ENCODE results near the gene KCNIP4.
A peak's percentile ranks its signal among the peaks of the same experiment; 100 is the strongest.

Gene KCNIP4

DNA sequence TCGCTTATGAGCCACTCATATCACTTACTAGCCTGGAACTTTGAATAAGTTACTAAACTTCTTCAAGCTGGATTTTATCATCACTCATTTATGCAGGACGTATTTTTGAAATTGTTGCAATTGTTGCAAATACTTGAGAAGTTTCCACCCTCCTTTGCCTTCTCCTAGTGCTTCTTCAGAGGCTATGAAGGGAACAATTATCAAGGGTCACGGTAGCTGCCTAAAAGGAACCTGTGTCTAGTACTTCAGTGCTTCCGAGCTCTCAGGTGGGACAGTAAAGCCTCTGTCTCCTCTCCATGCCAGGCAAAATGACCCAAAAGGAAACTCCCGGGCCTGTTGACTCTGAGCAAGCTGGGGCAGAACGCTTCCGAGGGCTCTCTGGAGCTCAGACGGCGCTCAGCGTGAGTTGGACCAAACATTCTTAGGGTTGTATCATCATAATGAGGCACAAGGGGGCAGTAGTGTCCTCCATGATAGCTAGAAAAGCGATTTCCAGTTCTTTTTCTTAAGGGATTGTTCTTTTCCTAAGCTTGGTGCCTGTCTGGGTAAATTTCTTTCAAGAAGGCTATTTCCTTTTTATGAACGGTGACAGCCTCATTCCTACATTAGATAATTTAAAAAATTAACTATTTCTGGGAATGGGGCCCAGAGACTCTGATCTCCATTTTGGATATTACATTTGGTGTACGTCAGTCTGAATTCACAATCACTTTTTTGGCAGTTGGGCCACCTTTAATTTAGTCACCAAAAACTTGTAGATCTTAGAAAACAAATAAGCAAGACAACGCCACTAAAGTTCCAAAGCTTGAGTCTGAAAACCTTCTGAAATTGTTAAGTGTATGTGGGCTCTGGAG, 1175.2 kb downstream of the KCNIP4 start:
- no peaks in the 10 kb centered on the region for H3K9me3 ChIP-seq (ENCODE audit: severe bottlenecking)
- TF ChIP-seq, protein P1, sequence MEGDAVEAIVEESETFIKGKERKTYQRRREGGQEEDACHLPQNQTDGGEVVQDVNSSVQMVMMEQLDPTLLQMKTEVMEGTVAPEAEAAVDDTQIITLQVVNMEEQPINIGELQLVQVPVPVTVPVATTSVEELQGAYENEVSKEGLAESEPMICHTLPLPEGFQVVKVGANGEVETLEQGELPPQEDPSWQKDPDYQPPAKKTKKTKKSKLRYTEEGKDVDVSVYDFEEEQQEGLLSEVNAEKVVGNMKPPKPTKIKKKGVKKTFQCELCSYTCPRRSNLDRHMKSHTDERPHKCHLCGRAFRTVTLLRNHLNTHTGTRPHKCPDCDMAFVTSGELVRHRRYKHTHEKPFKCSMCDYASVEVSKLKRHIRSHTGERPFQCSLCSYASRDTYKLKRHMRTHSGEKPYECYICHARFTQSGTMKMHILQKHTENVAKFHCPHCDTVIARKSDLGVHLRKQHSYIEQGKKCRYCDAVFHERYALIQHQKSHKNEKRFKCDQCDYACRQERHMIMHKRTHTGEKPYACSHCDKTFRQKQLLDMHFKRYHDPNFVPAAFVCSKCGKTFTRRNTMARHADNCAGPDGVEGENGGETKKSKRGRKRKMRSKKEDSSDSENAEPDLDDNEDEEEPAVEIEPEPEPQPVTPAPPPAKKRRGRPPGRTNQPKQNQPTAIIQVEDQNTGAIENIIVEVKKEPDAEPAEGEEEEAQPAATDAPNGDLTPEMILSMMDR (IDR thresholded peaks at IDR 0.05; ENCODE audit: poor library complexity, severe bottlenecking) = peak; percentile 89
- H3K27me3 ChIP-seq (ENCODE audit: insufficient read depth, poor library complexity, severe bottlenecking) = no peaks in the 10 kb centered on the region
- ATAC-seq (ENCODE audit: low read depth) (peak; percentile 83), DNase-seq (ENCODE audit: low spot score) (no peak)
- no peak overlapping the region for H3K27ac ChIP-seq (ENCODE audit: poor library complexity, severe bottlenecking)
- H3K4me3 ChIP-seq (ENCODE audit: severe bottlenecking) = no peak overlapping the region
- H3K4me1 ChIP-seq (ENCODE audit: insufficient read depth, poor library complexity, severe bottlenecking) = no peaks in the 10 kb centered on the region
- H3K36me3 ChIP-seq (ENCODE audit: low read depth) = no peaks in the 10 kb centered on the region

DNA sequence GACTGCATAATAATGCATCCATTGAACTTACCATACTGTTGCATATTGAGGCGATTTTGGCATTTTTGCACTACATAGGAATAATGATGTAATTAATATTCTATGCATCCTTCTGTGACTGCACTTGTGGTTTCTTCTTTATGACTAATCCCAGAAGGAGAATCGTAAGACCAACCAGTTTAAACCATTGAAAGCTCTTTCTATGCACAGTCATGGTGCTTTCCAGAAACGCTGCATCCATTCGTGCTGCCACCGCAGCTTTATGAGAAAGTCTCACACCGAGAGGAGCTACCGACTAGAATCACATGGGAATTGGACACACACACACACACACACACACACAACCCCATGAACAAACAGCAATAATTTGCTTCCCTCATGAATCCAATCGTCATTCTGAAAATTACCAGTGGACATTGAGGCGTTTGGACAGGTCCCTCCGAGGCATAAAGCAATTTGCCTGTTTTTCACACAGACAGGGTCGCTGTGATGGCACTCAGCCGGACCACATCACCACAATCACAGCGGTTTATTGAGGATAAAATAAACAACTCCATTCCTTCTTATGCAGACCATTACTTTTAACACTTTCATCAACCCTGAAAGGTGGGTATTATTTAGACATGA, 1184.1 kb downstream of the KCNIP4 start:
- Histone ChIP-seq H3K27ac (ENCODE audit: poor library complexity, severe bottlenecking) (no peak overlapping the region), H3K4me3 (ENCODE audit: severe bottlenecking) (no peak overlapping the region), H3K4me1 (ENCODE audit: insufficient read depth, poor library complexity, severe bottlenecking) (no peaks in the 10 kb centered on the region), H3K27me3 (ENCODE audit: insufficient read depth, poor library complexity, severe bottlenecking) (no peaks in the 10 kb centered on the region), H3K9me3 (ENCODE audit: severe bottlenecking) (no peaks in the 10 kb centered on the region), H3K36me3 (ENCODE audit: low read depth) (no peaks in the 10 kb centered on the region)
- DNase-seq (ENCODE audit: low spot score) = no peak
- TF ChIP-seq, protein P1 (IDR thresholded peaks at IDR 0.05; ENCODE audit: poor library complexity, severe bottlenecking) = no peak
- ATAC-seq (ENCODE audit: low read depth) = no peak

DNA sequence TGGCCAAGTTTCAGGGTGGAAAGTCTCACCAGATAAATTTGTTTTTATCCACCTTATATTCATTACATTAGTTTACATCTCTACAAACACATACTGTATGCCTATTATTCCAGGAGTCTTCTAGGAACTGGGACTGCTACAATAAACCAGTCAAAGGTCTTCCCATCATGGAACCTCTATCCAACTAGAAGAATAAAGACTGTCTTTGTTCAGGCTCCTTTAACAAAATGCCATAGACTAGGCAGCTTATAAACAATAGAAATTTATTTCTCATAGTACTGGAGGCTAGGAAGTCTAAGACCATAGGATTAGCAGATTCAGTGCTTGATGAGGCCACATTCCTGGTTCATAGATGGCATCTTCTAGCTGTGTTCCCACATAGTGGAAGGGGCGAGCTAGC, 1186.7 kb downstream of the KCNIP4 start:
- ATAC-seq (ENCODE audit: low read depth) (no peak), DNase-seq (ENCODE audit: low spot score) (no peak)
- H3K4me3 ChIP-seq (ENCODE audit: severe bottlenecking) = no peak overlapping the region
- no peak overlapping the region for H3K27ac ChIP-seq (ENCODE audit: poor library complexity, severe bottlenecking)
- H3K4me1 ChIP-seq (ENCODE audit: insufficient read depth, poor library complexity, severe bottlenecking) = no peaks in the 10 kb centered on the region
- TF ChIP-seq, protein P1 (IDR thresholded peaks at IDR 0.05; ENCODE audit: poor library complexity, severe bottlenecking) = no peak
- H3K27me3 ChIP-seq (ENCODE audit: insufficient read depth, poor library complexity, severe bottlenecking) = no peaks in the 10 kb centered on the region
- H3K36me3 ChIP-seq (ENCODE audit: low read depth) = no peaks in the 10 kb centered on the region
- no peaks in the 10 kb centered on the region for H3K9me3 ChIP-seq (ENCODE audit: severe bottlenecking)

DNA sequence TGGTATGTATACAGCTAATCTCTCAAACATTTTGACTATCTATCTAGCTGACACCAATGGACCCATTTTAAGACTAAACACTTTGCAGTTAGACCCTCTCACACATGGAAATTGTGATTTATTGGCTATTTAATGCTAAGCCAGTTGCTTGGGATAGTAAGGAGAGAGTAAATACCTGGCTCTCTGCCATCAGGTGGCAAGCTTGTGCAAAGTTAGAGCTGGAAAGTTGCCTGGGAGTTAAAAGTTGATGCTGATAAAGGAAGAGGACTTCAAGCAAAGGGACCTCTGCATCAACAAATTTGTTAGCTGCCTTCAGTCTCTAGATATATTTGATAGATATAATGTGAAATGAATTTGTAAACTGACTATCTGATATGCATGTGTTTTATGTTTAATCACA, 1187.2 kb downstream of the KCNIP4 start:
- TF ChIP-seq, protein P1 (IDR thresholded peaks at IDR 0.05; ENCODE audit: poor library complexity, severe bottlenecking) = no peak
- no peaks in the 10 kb centered on the region for H3K27me3 ChIP-seq (ENCODE audit: insufficient read depth, poor library complexity, severe bottlenecking)
- no peak overlapping the region for H3K27ac ChIP-seq (ENCODE audit: poor library complexity, severe bottlenecking)
- H3K4me3 ChIP-seq (ENCODE audit: severe bottlenecking) = no peak overlapping the region
- H3K4me1 ChIP-seq (ENCODE audit: insufficient read depth, poor library complexity, severe bottlenecking) = no peaks in the 10 kb centered on the region
- no peak for DNase-seq (ENCODE audit: low spot score)
- no peaks in the 10 kb centered on the region for H3K36me3 ChIP-seq (ENCODE audit: low read depth)
- H3K9me3 ChIP-seq (ENCODE audit: severe bottlenecking) = no peaks in the 10 kb centered on the region
- ATAC-seq (ENCODE audit: low read depth) = no peak

DNA sequence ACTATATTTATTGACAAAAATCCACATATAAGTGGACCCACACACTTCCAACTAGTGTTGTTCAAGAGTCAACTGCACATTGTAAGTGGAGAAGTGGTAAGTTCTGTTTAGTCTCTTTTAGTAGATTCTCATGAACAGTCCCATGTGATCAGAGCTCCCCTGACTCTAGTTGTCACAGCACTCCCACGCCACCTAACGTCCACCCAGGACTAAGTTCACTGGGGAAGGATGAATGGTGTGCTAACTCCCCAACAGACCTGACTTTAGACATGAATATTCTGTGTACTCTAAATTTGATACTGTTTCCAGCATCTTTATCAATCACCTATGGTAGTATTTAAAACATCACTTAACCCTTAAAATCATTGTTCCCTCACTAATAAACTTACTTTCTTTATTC, 1188.5 kb downstream of the KCNIP4 start:
- Histone ChIP-seq H3K4me1 (ENCODE audit: insufficient read depth, poor library complexity, severe bottlenecking) (no peaks in the 10 kb centered on the region), H3K9me3 (ENCODE audit: severe bottlenecking) (no peaks in the 10 kb centered on the region), H3K27ac (ENCODE audit: poor library complexity, severe bottlenecking) (no peak overlapping the region), H3K36me3 (ENCODE audit: low read depth) (no peaks in the 10 kb centered on the region), H3K4me3 (ENCODE audit: severe bottlenecking) (no peak overlapping the region), H3K27me3 (ENCODE audit: insufficient read depth, poor library complexity, severe bottlenecking) (no peaks in the 10 kb centered on the region)
- TF ChIP-seq, protein P1 (IDR thresholded peaks at IDR 0.05; ENCODE audit: poor library complexity, severe bottlenecking) = no peak
- DNase-seq (ENCODE audit: low spot score) (no peak), ATAC-seq (ENCODE audit: low read depth) (no peak)
